Measurements from ENCODE around the gene SLC25A45.

The SLC25A45 gene

GRCh38 chr11:65402790-65403189 lies 20.3 kb upstream of the SLC25A45 start:
- no peaks in the 10 kb centered on the region for H3K27me3 ChIP-seq (ENCODE audit: insufficient read depth, low read length, poor library complexity, severe bottlenecking)
- H4K20me1 ChIP-seq (ENCODE audit: insufficient read depth, low read length, poor library complexity, severe bottlenecking): peaks cover 2% of the 10 kb centered on the region
- no peaks in the 10 kb centered on the region for H3K9me2 ChIP-seq (replicated peaks; ENCODE audit: low read depth, low read length)
- no peaks in the 10 kb centered on the region for H3K9me3 ChIP-seq (ENCODE audit: insufficient read depth, low read depth, low read length)
- no peak overlapping the region for H3K9ac ChIP-seq (ENCODE audit: low read depth, low read length, poor library complexity, severe bottlenecking)
- H3K36me3 ChIP-seq (ENCODE audit: insufficient read depth, low read length): peaks cover 39% of the 10 kb centered on the region; the same call in 1 of the 2 replicates
- no peaks in the 10 kb centered on the region for H3F3A ChIP-seq (ENCODE audit: low read depth)
- no peaks in the 10 kb centered on the region for H3K79me2 ChIP-seq (ENCODE audit: insufficient read depth, low read length)
- no peaks in the 10 kb centered on the region for H3K4me1 ChIP-seq (ENCODE audit: insufficient read depth, low read length, poor library complexity, severe bottlenecking)
- TF ChIP-seq, protein P1, sequence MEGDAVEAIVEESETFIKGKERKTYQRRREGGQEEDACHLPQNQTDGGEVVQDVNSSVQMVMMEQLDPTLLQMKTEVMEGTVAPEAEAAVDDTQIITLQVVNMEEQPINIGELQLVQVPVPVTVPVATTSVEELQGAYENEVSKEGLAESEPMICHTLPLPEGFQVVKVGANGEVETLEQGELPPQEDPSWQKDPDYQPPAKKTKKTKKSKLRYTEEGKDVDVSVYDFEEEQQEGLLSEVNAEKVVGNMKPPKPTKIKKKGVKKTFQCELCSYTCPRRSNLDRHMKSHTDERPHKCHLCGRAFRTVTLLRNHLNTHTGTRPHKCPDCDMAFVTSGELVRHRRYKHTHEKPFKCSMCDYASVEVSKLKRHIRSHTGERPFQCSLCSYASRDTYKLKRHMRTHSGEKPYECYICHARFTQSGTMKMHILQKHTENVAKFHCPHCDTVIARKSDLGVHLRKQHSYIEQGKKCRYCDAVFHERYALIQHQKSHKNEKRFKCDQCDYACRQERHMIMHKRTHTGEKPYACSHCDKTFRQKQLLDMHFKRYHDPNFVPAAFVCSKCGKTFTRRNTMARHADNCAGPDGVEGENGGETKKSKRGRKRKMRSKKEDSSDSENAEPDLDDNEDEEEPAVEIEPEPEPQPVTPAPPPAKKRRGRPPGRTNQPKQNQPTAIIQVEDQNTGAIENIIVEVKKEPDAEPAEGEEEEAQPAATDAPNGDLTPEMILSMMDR (conservative IDR thresholded peaks at IDR 0.05; ENCODE audit: low read length): no peak
- no peak for TF ChIP-seq EZH2phosphoT487 (IDR thresholded peaks at IDR 0.05; ENCODE audit: borderline replicate concordance)
- H3K4me3 ChIP-seq (ENCODE audit: low read length, poor library complexity, severe bottlenecking): no peak overlapping the region
- no peak overlapping the region for H2AFZ ChIP-seq (ENCODE audit: low read length)
- H3K4me2 ChIP-seq (ENCODE audit: low read depth, low read length, poor library complexity, severe bottlenecking): no peak overlapping the region

GRCh38 chr11:65401803-65402248 lies 19.4 kb upstream of the SLC25A45 start:
- H3K36me3 ChIP-seq (ENCODE audit: insufficient read depth, low read length): peaks cover 45% of the 10 kb centered on the region; the same call in 1 of the 2 replicates
- H3K4me3 ChIP-seq (ENCODE audit: low read length, poor library complexity, severe bottlenecking): no peak overlapping the region
- H3K4me2 ChIP-seq (ENCODE audit: low read depth, low read length, poor library complexity, severe bottlenecking): no peak overlapping the region
- no peak overlapping the region for H2AFZ ChIP-seq (ENCODE audit: low read length)
- TF ChIP-seq, protein P1 (conservative IDR thresholded peaks at IDR 0.05; ENCODE audit: low read length): no peak
- no peak for TF ChIP-seq EZH2phosphoT487 (IDR thresholded peaks at IDR 0.05; ENCODE audit: borderline replicate concordance)
- peaks cover 2% of the 10 kb centered on the region for H4K20me1 ChIP-seq (ENCODE audit: insufficient read depth, low read length, poor library complexity, severe bottlenecking)
- no peak overlapping the region for H3K9ac ChIP-seq (ENCODE audit: low read depth, low read length, poor library complexity, severe bottlenecking)
- H3K27me3 ChIP-seq (ENCODE audit: insufficient read depth, low read length, poor library complexity, severe bottlenecking): no peaks in the 10 kb centered on the region
- H3K9me2 ChIP-seq (replicated peaks; ENCODE audit: low read depth, low read length): no peaks in the 10 kb centered on the region
- no peaks in the 10 kb centered on the region for H3K4me1 ChIP-seq (ENCODE audit: insufficient read depth, low read length, poor library complexity, severe bottlenecking)
- H3K9me3 ChIP-seq (ENCODE audit: insufficient read depth, low read depth, low read length): no peaks in the 10 kb centered on the region
- H3F3A ChIP-seq (ENCODE audit: low read depth): no peaks in the 10 kb centered on the region
- H3K79me2 ChIP-seq (ENCODE audit: insufficient read depth, low read length): no peaks in the 10 kb centered on the region

- no peak overlapping the region for H3K4me3 ChIP-seq (ENCODE audit: low read length, poor library complexity, severe bottlenecking)
- no peaks in the 10 kb centered on the region for H3K9me3 ChIP-seq (ENCODE audit: insufficient read depth, low read depth, low read length)
- H2AFZ ChIP-seq (ENCODE audit: low read length): no peak overlapping the region
- no peaks in the 10 kb centered on the region for H3K4me1 ChIP-seq (ENCODE audit: insufficient read depth, low read length, poor library complexity, severe bottlenecking)
- peaks cover 45% of the 10 kb centered on the region; the same call in 1 of the 2 replicates for H3K36me3 ChIP-seq (ENCODE audit: insufficient read depth, low read length)
- no peak overlapping the region for H3K4me2 ChIP-seq (ENCODE audit: low read depth, low read length, poor library complexity, severe bottlenecking)
- no peaks in the 10 kb centered on the region for H3K9me2 ChIP-seq (replicated peaks; ENCODE audit: low read depth, low read length)
- H3K27me3 ChIP-seq (ENCODE audit: insufficient read depth, low read length, poor library complexity, severe bottlenecking): no peaks in the 10 kb centered on the region
- H4K20me1 ChIP-seq (ENCODE audit: insufficient read depth, low read length, poor library complexity, severe bottlenecking): peaks cover 2% of the 10 kb centered on the region
- no peaks in the 10 kb centered on the region for H3F3A ChIP-seq (ENCODE audit: low read depth)
- H3K79me2 ChIP-seq (ENCODE audit: insufficient read depth, low read length): no peaks in the 10 kb centered on the region
- no peak overlapping the region for H3K9ac ChIP-seq (ENCODE audit: low read depth, low read length, poor library complexity, severe bottlenecking)
- no peak for TF ChIP-seq EZH2phosphoT487 (IDR thresholded peaks at IDR 0.05; ENCODE audit: borderline replicate concordance)
- TF ChIP-seq, protein P1 (conservative IDR thresholded peaks at IDR 0.05; ENCODE audit: low read length): no peak
These were observed 18.8 kb upstream of the SLC25A45 start for GRCh38 chr11:65401073-65401802.
